ENCODE data around the gene COBLL1.

- TF ChIP-seq POLR2AphosphoS5 (IDR thresholded peaks at IDR 0.05; ENCODE audit: low read depth, low read length) (no peak), POLR2A (IDR thresholded peaks at IDR 0.05; ENCODE audit: low read depth, low read length) (no peak)
These were observed 10.4 kb downstream of the COBLL1 start for GRCh38 chr2:164831180-164831579.

All from GM12892 (cell line).